K562 (cell line): ENCODE data around the gene RTL1. TPM values are rescaled to one million over a fixed set of nuclear protein-coding genes. Genes with fewer than 3 reads are reported as not detected.
A peak's percentile ranks its signal among the peaks of the same experiment; 100 is the strongest.

ENCODE experiments used
- ATAC-seq: fragments of 200-7000 bp; cut with Tn5 transposase; 3 replicates; pipeline ENCODE4 v1.9.1; 2020; ENCODE audit warnings: moderate library complexity
- BruUV-seq: library from RNA; stranded (reverse); fragments of 400-500 nt; replicated peaks from 2 replicates; lab custom pipeline; 2021; lab: Mats Ljungman, UMichigan
- CTCF ChIA-PET: fragments of 300-600 bp; formaldehyde crosslinking; extraction: SDS; loops from one replicate; lab custom pipeline; 2021; ENCODE audit warnings: low intra/inter-chr PET ratio; lab: Yijun Ruan, JAX
- POLR2A ChIA-PET: fragments of 300-600, 350-650 bp; sonication (Branson Sonifier 250); formaldehyde crosslinking; extraction: SDS; loops from one replicate; lab custom pipeline; 2021; ENCODE audit warnings: antibody characterized with exemption, inconsistent platforms; lab: Yijun Ruan, JAX
- DNase-seq, 4 experiments: peaks; one replicate each; pipeline versions ENCODE4 v3.0.0 to v3.0.0-alpha.2; 2011 to 2018; ENCODE audit warnings: low spot score in 3 of 4, mixed read lengths in 3 of 4; ENCODE audit errors: extremely low read depth in 1 of 4
- FAIRE-seq: peaks from 2 replicates; lab custom pipeline; 2011; peaks lifted over from hg19 to GRCh38; lab: Jason Lieb, UNC
- H2AFZ ChIP-seq: 2 replicates; pipeline ENCODE4 v1.6.0; 2011; ENCODE audit warnings: low read depth, low read length, control low read depth, inconsistent platforms
- H3K27ac ChIP-seq: fragments of 200-600 bp; 3 replicates; pipeline ENCODE4 v1.8.0; 2011; ENCODE audit warnings: low read depth, mild to moderate bottlenecking, control low read depth, inconsistent platforms, low read length, moderate library complexity, mixed read lengths; ENCODE audit errors: extremely low read depth
- H3K27me3 ChIP-seq, 2 experiments: fragments of 300-600 bp in 1 of 2; 2 replicates in 1 of 2; 3 replicates in 1 of 2; pipeline versions ENCODE4 v1.6.0 to v1.8.0; 2011; ENCODE audit warnings: inconsistent platforms in 2 of 2, low read length in 2 of 2, mild to moderate bottlenecking in 1 of 2, mixed read lengths in 1 of 2, moderate library complexity in 1 of 2; ENCODE audit not compliant: control insufficient read depth in 2 of 2, insufficient read depth in 2 of 2
- H3K36me3 ChIP-seq: fragments of 300-600 bp; 3 replicates; pipeline ENCODE4 v1.8.0; 2011; ENCODE audit warnings: mild to moderate bottlenecking, low read length, inconsistent platforms; ENCODE audit not compliant: control insufficient read depth, insufficient read depth
- H3K4me1 ChIP-seq, 2 experiments: fragments of 200-600 bp in 1 of 2; replicated peaks in 1 of 2; 2 replicates in 1 of 2; 3 replicates in 1 of 2; pipeline versions ENCODE4 v1.5.1 to v1.8.0; 2011; ENCODE audit warnings: inconsistent platforms in 2 of 2, low read length in 2 of 2, mild to moderate bottlenecking in 1 of 2, mixed read lengths in 1 of 2, moderate library complexity in 1 of 2; ENCODE audit not compliant: control insufficient read depth in 2 of 2, insufficient read depth in 2 of 2
- H3K4me2 ChIP-seq: 2 replicates; pipeline ENCODE4 v1.6.1; 2011; ENCODE audit warnings: low read length, control low read depth, inconsistent platforms, mixed read lengths; ENCODE audit not compliant: insufficient read depth
- H3K4me3 ChIP-seq: fragments of 200-600 bp; sonication (generic), shearing (Covaris generic); 2 replicates; pipeline ENCODE4 v1.5.1; 2016; ENCODE audit warnings: control low read depth, inconsistent platforms
- H3K79me2 ChIP-seq: fragments of 200-600 bp; 3 replicates; pipeline ENCODE4 v1.8.0; 2011; ENCODE audit warnings: low read length, inconsistent platforms; ENCODE audit not compliant: control insufficient read depth, insufficient read depth
- H3K9ac ChIP-seq, 2 experiments: 2 replicates each; pipeline versions ENCODE4 v1.6.0 to v1.6.1; 2011; ENCODE audit warnings: low read depth in 2 of 2, low read length in 2 of 2, control low read depth in 1 of 2, inconsistent platforms in 1 of 2, mild to moderate bottlenecking in 1 of 2, mixed read lengths in 1 of 2; ENCODE audit not compliant: insufficient read depth in 1 of 2
- H3K9me1 ChIP-seq: one replicate; pipeline ENCODE4 v1.6.0; 2011; ENCODE audit warnings: inconsistent platforms, mild to moderate bottlenecking, low read length, moderate library complexity; ENCODE audit not compliant: control insufficient read depth, insufficient read depth
- H3K9me3 ChIP-seq: replicated peaks from 2 replicates; pipeline ENCODE4 v1.5.1; 2011; ENCODE audit warnings: low read depth, low read length, inconsistent platforms; ENCODE audit not compliant: control insufficient read depth, insufficient read depth
- H4K20me1 ChIP-seq: replicated peaks from 2 replicates; pipeline ENCODE4 v1.6.1; 2011; ENCODE audit warnings: low read length, inconsistent platforms, mixed read lengths; ENCODE audit not compliant: control insufficient read depth, insufficient read depth
- GATA2 ChIP-seq: sonication (generic); formaldehyde crosslinking; IDR thresholded peaks from 2 replicates; pipeline ENCODE4 v1.4.0; 2020; ENCODE audit warnings: mild to moderate bottlenecking, missing genetic modification reagents
- ZC3H8 ChIP-seq: fragments of 450-650 bp; IDR thresholded peaks from 2 replicates; pipeline ENCODE4 v1.6.1; 2017
- ZNF263 ChIP-seq: sonication (generic); formaldehyde crosslinking; IDR thresholded peaks from 2 replicates; pipeline ENCODE4 v1.8.0; 2022; ENCODE audit warnings: mild to moderate bottlenecking, missing genetic modification reagents, borderline replicate concordance
- WGBS: fragments of 100-300 bp; shearing (Covaris generic); methylation state at CpG from one replicate; pipeline ENCODE4 v1.1.6; 2016; ENCODE audit warnings: low coverage, mixed read lengths; ENCODE audit not compliant: insufficient coverage; ENCODE audit errors: missing lambda C conversion rate; 5-methylcytosine and 5-hydroxymethylcytosine counted together
- in situ Hi-C: fragments of 300-500 bp; cut with MboI; formaldehyde crosslinking; loops from 4 replicates; pipeline ENCODE4 v1.15.0; 2018; ENCODE audit warnings: inconsistent platforms, mixed read lengths
- intact Hi-C: fragments of 100-400 bp; cut with micrococcal nuclease; formaldehyde crosslinking; loops from 2 replicates; pipeline ENCODE4 v1.14.2; 2022
- polyA plus RNA-seq, 8 experiments: library from polyadenylated mRNA; depleted of rRNA in 4 of 8; stranded (reverse) in 5 of 8; unstranded in 3 of 8; fragments of >200 nt; fragmentation: Nextera tagmentation in 2 of 8; fragmentation: Illumina TruSeq in 1 of 8; extraction: Ambion mirVana in 2 of 8; extraction: Trizol in 1 of 8; gene quantifications; 2 replicates each; pipeline versions ENCODE4 v1.2.1 to v1.2.3, GENCODE V29; 2011 to 2014; ENCODE audit warnings: inconsistent platforms in 1 of 8, missing spikeins in 1 of 8
- total RNA-seq, 7 experiments: library from RNA; depleted of rRNA in 6 of 7; stranded (reverse); fragments of >200 nt in 6 of 7; fragmentation: Illumina TruSeq in 2 of 7; extraction: Trizol in 2 of 7; gene quantifications; 2 replicates each; pipeline versions ENCODE4 v1.2.1 to v1.2.3, GENCODE V29; 2011 to 2021; ENCODE audit warnings: low replicate concordance in 1 of 7
- TF ChIP-seq, protein P1 (sequence below): IDR thresholded peaks from 3 replicates; pipeline ENCODE4 v1.6.1; 2011; ENCODE audit warnings: borderline replicate concordance, mild to moderate bottlenecking; ENCODE audit not compliant: insufficient read length, insufficient read depth
- TF ChIP-seq, protein P2 (sequence below): fragments of 250-450 bp; sonication (Bioruptor Pico); IDR thresholded peaks from 2 replicates; pipeline ENCODE4 v1.4.0; 2020

RTL1 gene
- total and polyA plus RNA-seq, 9 of the 15 experiments (the other 6 are each of a cell fraction or from before 2014, with no cell fraction given): not detected

DNA sequence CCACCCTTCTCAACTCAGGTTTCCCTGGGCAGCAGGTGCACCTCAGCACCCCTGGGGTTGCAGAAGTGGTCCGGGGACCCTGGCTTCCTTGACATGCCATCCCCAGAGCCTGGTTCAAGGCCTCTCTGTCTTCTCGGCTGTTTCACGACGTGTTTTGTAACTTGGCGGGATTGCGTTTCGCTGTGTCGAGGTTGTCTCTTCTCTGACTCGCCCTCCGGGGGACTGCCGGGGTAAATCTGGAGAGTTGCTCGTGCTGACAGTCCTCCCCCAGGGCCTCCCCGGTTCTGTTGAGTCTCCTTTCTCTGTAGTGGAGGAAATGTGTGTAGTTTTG lies 52.0 kb downstream of the RTL1 start:
- in situ Hi-C loops: no loop called here
- no peak overlapping the region for H3K4me2 ChIP-seq
- POLR2A ChIA-PET: interaction anchor here (1.3 kb wide), 1 partner anchor 14 kb away, joined by 4 read pairs; no protein-coding TSS in a partner anchor
- CTCF ChIA-PET: interaction anchor here (0.6 to 2.2 kb wide), 3 partner anchors 49 to 72 kb away, joined by 3 to 13 read pairs (median 3); no protein-coding TSS in a partner anchor
- ATAC-seq (no peak), DNase-seq (no peak), FAIRE-seq (no peak)
- peaks cover 2 to 14% of the 10 kb centered on the region in 2 experiments; a peak in 3 of 5 replicates for H3K4me1 ChIP-seq
- H3K36me3 ChIP-seq: no peaks in the 10 kb centered on the region
- H3K9ac ChIP-seq: no peak overlapping the region
- no TSS peak for BruUV-seq
- H3K27ac ChIP-seq: no peak overlapping the region
- no peaks in the 10 kb centered on the region for H4K20me1 ChIP-seq
- peak overlapping the region; percentile 63; the same call in 1 of the 2 replicates for H2AFZ ChIP-seq
- no peaks in the 10 kb centered on the region for H3K9me3 ChIP-seq
- no peaks in the 10 kb centered on the region for H3K9me1 ChIP-seq
- no peaks in the 10 kb centered on the region for H3K79me2 ChIP-seq
- intact Hi-C loops: loop anchor here (1.0 kb wide), 2 partner anchors 49 to 188 kb away; no protein-coding TSS in a partner anchor
- 62% methylated on average over 8 of the region's 13 CpGs for WGBS
- no peak overlapping the region for H3K4me3 ChIP-seq
- no peaks in the 10 kb centered on the region for H3K27me3 ChIP-seq
- TF ChIP-seq ZNF263 (CRISPR knock-in tag) (peak; percentile 35; the same call in 1 of the 2 replicates), ZC3H8 (no peak)

DNA sequence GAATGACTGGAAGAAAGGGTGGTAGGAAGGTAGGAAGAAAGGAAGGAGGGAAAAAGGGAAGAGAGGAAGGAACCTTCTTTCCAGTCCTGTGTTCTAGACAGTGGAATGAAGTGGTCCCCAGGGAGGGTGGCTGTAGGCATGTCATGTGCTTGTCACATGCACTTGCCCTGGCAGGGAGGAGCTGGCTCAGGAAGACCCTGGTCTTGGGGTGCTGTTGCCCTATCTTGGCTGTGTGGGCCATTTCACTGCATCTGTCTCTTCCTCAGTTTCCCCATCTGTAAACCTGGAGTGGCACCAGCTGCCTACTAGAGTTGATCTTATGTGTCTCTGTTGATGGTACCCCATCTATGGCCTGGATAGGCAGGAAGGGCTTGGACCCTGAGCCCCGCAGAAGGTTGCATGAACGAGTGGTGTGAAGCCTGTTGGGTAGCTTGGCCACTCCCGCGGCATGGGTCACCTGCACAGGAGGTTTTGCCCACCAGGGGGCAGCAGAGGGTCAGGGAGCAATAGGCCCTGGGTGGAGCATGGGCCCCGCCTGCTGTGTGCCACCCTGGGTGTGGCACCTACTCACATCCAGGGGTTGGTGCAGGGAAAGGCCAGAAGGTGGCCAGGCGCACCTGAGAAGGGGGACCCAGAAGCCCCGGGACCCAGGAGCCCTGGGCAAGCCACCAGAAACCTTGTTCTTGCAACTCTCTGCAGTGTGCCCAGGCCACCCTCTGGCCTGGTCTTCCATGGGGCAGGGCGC lies 52.5 kb downstream of the RTL1 start:
- DNase-seq (peak; percentile 73 to 78 (median 76)), ATAC-seq (peak; percentile 99), FAIRE-seq (peak; percentile 55)
- Histone ChIP-seq H3K9me1 (no peaks in the 10 kb centered on the region), H3K36me3 (no peaks in the 10 kb centered on the region), H3K27ac (no peak overlapping the region), H3K27me3 (no peaks in the 10 kb centered on the region), H3K4me1 (peaks cover 2 to 14% of the 10 kb centered on the region in 2 experiments; a peak in 3 of 5 replicates), H3K4me3 (no peak overlapping the region), H3K9me3 (no peaks in the 10 kb centered on the region), H4K20me1 (no peaks in the 10 kb centered on the region), H3K79me2 (no peaks in the 10 kb centered on the region), H2AFZ (peak overlapping the region; percentile 61), H3K9ac (no peak overlapping the region), H3K4me2 (no peak overlapping the region)
- in situ Hi-C loops: no loop called here
- POLR2A ChIA-PET: interaction anchor here (0.6 to 1.3 kb wide), 4 partner anchors 11 to 615 kb away, joined by 3 to 5 read pairs (median 4); no protein-coding TSS in a partner anchor
- BruUV-seq: no TSS peak
- CTCF ChIA-PET: interaction anchor here (1.0 to 2.2 kb wide), 2 partner anchors 49 to 52 kb away, joined by 3 to 13 read pairs; no protein-coding TSS in a partner anchor
- 11% methylated on average over 6 of the region's 8 CpGs for WGBS
- intact Hi-C loops: loop anchor here (1.0 kb wide), 2 partner anchors 49 to 188 kb away; no protein-coding TSS in a partner anchor
- TF ChIP-seq, protein P1, sequence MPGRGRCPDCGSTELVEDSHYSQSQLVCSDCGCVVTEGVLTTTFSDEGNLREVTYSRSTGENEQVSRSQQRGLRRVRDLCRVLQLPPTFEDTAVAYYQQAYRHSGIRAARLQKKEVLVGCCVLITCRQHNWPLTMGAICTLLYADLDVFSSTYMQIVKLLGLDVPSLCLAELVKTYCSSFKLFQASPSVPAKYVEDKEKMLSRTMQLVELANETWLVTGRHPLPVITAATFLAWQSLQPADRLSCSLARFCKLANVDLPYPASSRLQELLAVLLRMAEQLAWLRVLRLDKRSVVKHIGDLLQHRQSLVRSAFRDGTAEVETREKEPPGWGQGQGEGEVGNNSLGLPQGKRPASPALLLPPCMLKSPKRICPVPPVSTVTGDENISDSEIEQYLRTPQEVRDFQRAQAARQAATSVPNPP: no peak
- TF ChIP-seq, protein P2, sequence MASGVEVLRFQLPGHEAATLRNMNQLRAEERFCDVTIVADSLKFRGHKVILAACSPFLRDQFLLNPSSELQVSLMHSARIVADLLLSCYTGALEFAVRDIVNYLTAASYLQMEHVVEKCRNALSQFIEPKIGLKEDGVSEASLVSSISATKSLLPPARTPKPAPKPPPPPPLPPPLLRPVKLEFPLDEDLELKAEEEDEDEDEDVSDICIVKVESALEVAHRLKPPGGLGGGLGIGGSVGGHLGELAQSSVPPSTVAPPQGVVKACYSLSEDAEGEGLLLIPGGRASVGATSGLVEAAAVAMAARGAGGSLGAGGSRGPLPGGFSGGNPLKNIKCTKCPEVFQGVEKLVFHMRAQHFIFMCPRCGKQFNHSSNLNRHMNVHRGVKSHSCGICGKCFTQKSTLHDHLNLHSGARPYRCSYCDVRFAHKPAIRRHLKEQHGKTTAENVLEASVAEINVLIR (CRISPR knock-in tag): no peak
- no peak for TF ChIP-seq GATA2 (CRISPR knock-in tag)
